ENCODE results near the gene IL17RD. TPM values are rescaled to one million over a fixed set of nuclear protein-coding genes. Genes with fewer than 3 reads are reported as not detected.

Gene IL17RD
- total RNA-seq, 2 donors from 2014 or later, result 1.3 to 2.3 TPM

DNA sequence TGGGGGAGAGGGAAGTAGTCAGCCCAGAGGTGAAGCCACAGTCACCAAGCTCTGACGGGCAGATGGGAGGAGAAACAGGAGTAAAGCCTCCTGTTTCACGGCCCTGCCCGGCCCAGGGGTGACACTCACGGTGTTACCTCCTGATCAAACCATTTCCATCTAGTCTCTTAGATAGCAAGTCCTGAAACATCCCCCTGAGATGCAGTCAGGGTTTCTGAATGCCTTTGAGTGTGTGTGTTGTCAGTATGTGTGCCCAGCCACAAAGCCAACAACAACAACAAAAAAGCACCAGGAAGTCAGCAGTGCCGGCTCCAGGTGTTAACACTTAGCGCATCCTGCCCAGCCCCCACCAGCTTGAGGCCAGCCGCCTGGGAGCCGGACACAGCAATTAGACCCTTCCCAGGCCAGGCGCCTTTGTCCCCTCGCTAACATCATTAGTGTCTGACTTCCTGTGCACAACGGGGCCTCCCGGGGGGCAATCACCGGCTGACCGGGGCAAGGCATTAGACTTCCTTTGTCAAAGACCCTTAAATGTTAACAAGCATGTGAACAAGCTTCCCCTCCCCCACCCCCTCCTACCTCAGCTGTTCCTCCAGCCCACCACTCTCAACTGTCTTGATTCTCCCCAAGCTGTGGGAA is 34.5 kb downstream of the IL17RD start:
- WGBS, 2 donors, result 63 to 65% methylated on average over 12 to 14 of the region's 14 CpGs
- TF ChIP-seq, protein P1, sequence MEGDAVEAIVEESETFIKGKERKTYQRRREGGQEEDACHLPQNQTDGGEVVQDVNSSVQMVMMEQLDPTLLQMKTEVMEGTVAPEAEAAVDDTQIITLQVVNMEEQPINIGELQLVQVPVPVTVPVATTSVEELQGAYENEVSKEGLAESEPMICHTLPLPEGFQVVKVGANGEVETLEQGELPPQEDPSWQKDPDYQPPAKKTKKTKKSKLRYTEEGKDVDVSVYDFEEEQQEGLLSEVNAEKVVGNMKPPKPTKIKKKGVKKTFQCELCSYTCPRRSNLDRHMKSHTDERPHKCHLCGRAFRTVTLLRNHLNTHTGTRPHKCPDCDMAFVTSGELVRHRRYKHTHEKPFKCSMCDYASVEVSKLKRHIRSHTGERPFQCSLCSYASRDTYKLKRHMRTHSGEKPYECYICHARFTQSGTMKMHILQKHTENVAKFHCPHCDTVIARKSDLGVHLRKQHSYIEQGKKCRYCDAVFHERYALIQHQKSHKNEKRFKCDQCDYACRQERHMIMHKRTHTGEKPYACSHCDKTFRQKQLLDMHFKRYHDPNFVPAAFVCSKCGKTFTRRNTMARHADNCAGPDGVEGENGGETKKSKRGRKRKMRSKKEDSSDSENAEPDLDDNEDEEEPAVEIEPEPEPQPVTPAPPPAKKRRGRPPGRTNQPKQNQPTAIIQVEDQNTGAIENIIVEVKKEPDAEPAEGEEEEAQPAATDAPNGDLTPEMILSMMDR (IDR thresholded peaks at IDR 0.05), result no peak
- TF ChIP-seq POLR2A (IDR thresholded peaks at IDR 0.05), result no peak
- Histone ChIP-seq H3K27me3 (no peaks in the 10 kb centered on the region), H3K4me3 (no peak overlapping the region), H3K36me3 (replicated peaks in 1 of 2; ENCODE audit: insufficient read depth in 1 of 2, low read depth in 2 of 2) (no peaks in the 10 kb centered on the region), H3K4me1 (no peaks in the 10 kb centered on the region), H3K9me3 (no peaks in the 10 kb centered on the region), H3K27ac (no peak overlapping the region)
- intact Hi-C loops (cut with DNase I), result no loop called here
- ATAC-seq, result no peak
- DNase-seq, result peak in 1 of 4 donors; percentile 8

DNA sequence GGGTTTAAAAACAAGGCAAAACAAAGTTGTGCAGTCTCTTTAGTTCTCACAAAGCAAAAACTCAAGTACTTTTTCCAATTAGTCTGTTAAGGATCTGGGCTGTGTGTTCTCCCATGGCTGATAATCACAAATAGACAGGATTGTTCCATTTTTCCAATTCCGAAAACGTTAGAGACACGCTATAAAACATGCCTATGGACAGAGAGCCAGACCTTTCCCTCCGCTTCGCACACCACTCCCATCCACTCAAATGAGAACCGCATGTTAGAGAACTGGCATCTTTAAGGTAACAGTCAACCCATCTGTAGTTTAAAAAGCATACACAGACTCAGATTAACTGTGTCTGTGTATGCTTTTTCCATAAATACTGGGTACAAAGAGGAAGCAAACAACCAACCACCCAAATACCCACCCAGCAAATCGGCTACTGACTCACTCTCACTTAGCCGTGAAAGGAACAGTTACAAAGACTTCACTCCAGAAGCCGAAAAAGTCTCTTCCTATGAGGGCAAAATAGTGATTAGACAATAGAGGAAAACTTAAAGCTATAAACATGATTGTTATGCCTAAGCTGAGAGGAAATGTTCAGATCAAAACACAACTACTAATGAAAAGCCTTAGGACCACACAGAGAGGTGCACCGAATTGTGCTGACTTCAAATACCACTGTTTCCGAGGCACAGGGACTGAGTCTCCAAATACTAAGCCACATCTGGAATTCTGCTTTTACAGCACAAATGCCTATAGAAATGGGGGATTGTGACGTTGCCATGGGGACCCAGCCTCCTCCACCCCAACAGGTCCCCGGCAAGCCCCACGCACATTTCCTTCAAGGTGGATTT is 36.1 kb downstream of the IL17RD start:
- Histone ChIP-seq H3K36me3 (replicated peaks in 1 of 2; ENCODE audit: insufficient read depth in 1 of 2, low read depth in 2 of 2) (no peaks in the 10 kb centered on the region), H3K4me1 (no peaks in the 10 kb centered on the region), H3K4me3 (no peak overlapping the region), H3K27me3 (no peaks in the 10 kb centered on the region), H3K27ac (no peak overlapping the region), H3K9me3 (no peaks in the 10 kb centered on the region)
- TF ChIP-seq POLR2A (IDR thresholded peaks at IDR 0.05), result no peak
- TF ChIP-seq, protein P1 (IDR thresholded peaks at IDR 0.05), result no peak
- DNase-seq (no peak), ATAC-seq (no peak)
- 75 to 77% methylated on average over 14 of the region's 14 CpGs for WGBS, 2 donors
- intact Hi-C loops (cut with DNase I), result no loop called here

DNA sequence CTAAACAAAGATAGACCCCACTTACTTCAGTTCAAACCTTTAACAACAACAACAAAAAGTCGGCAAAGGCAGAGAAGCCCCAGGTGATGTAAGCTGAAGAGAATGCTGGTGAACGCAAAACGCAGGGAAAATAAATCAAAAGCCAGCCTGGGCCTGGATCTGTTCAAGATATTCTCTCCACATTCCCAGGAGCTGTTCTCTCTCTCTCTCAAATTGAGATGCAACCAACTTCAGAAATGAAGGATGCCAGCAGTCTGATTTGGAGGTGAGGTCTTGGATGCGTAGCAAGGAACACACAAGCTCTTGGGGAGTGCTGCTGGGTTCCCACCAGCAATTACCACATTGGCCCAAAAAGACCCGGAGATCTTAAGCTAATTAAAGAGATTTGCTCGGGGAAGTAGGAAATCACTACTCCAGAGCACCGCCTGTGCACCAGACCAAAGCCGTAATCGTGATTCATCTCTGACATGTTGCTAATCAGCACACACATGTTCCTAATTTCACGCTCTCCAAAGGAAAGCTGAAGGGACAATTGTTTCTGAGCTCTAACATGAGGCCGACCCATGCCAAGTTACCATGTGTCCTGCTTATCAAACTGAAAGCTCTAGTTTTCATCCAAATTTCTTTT is 37.1 kb downstream of the IL17RD start:
- Histone ChIP-seq H3K27ac (no peak overlapping the region), H3K9me3 (no peaks in the 10 kb centered on the region), H3K4me1 (no peaks in the 10 kb centered on the region), H3K36me3 (replicated peaks in 1 of 2; ENCODE audit: insufficient read depth in 1 of 2, low read depth in 2 of 2) (no peaks in the 10 kb centered on the region), H3K4me3 (no peak overlapping the region), H3K27me3 (no peaks in the 10 kb centered on the region)
- WGBS, 2 donors, result 75 to 80% methylated on average over 11 of the region's 11 CpGs
- intact Hi-C loops (cut with DNase I), result no loop called here
- DNase-seq, result no peak
- no peak for TF ChIP-seq POLR2A (IDR thresholded peaks at IDR 0.05)
- TF ChIP-seq, protein P1 (IDR thresholded peaks at IDR 0.05), result no peak
- ATAC-seq, result no peak

DNA sequence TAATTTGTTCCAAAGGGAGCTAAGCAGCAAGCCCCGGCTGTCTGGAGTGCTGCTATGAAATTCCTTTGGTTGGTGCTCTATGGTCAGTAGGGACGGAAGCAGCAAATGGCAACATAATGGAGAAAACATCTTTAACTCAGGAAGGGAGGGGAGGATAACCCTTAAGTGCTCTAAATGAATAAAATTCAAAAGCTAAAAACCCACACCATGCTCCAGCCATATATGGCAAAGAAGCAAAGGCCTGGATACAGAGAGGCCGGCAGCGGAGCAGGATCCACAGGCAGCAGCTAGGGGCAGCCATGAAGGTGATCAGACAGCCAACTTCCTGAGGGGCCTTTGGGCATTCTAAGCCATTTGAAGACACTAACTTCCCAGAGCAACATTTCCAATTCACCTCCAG is 38.9 kb downstream of the IL17RD start:
- Histone ChIP-seq H3K36me3 (replicated peaks in 1 of 2; ENCODE audit: insufficient read depth in 1 of 2, low read depth in 2 of 2) (no peaks in the 10 kb centered on the region), H3K4me3 (no peak overlapping the region), H3K4me1 (no peaks in the 10 kb centered on the region), H3K27me3 (no peaks in the 10 kb centered on the region), H3K9me3 (no peaks in the 10 kb centered on the region), H3K27ac (no peak overlapping the region)
- no peak for ATAC-seq
- TF ChIP-seq POLR2A (IDR thresholded peaks at IDR 0.05), result no peak
- TF ChIP-seq, protein P1 (IDR thresholded peaks at IDR 0.05), result no peak
- intact Hi-C loops (cut with DNase I), result no loop called here
- DNase-seq, result no peak
- 80 to 93% methylated on average over 4 of the region's 4 CpGs for WGBS, 2 donors
